GM12878 (cell line): ENCODE results near the gene ZBTB39. TPM values are rescaled to one million over a fixed set of nuclear protein-coding genes. Genes with fewer than 3 reads are reported as not detected.

Experiments used
- IKZF1 ChIP-seq: fragments of 450-650 bp; conservative IDR thresholded peaks from 2 replicates; pipeline ENCODE4 v1.6.1; 2017; ENCODE audit warnings: antibody characterized with exemption, mild to moderate bottlenecking
- KLF5 ChIP-seq: fragments of 450-650 bp; IDR thresholded peaks from 2 replicates; pipeline ENCODE4 v1.6.1; 2014; ENCODE audit warnings: mild to moderate bottlenecking; ENCODE audit not compliant: partially characterized antibody
- NR2F1 ChIP-seq: fragments of 450-650 bp; conservative IDR thresholded peaks from 2 replicates; pipeline ENCODE4 v1.6.1; 2017; ENCODE audit warnings: mild to moderate bottlenecking
- SMAD5 ChIP-seq: IDR thresholded peaks from 2 replicates; pipeline ENCODE4 v1.6.1; 2016; ENCODE audit warnings: antibody characterized with exemption, low read depth
- YY1 ChIP-seq: IDR thresholded peaks from 2 replicates; pipeline ENCODE4 v1.6.1; 2011; ENCODE audit warnings: low read depth, mild to moderate bottlenecking, low read length
- ZBED1 ChIP-seq: IDR thresholded peaks from 2 replicates; pipeline ENCODE4 v1.6.1; 2016; ENCODE audit warnings: borderline replicate concordance
- polyA plus RNA-seq, 11 experiments: library from polyadenylated mRNA; depleted of rRNA in 4 of 11; unstranded in 6 of 11; stranded (reverse) in 5 of 11; fragments of >200 nt; fragmentation: Nextera tagmentation in 4 of 11; fragmentation: Illumina TruSeq in 1 of 11; extraction: Ambion mirVana in 4 of 11; extraction: Trizol in 1 of 11; gene quantifications; 1 replicate in 1 of 11; 2 replicates in 10 of 11; pipeline versions ENCODE4 v1.2.1 to v1.2.3, GENCODE V29; 2011 to 2016; ENCODE audit warnings: inconsistent platforms in 2 of 11, missing spikeins in 2 of 11, low read depth in 1 of 11
- total RNA-seq, 4 experiments: library from RNA; depleted of rRNA in 3 of 4; stranded (reverse); fragments of >200 nt in 3 of 4; fragmentation: Illumina TruSeq in 1 of 4; extraction: Trizol in 1 of 4; gene quantifications; 2 replicates each; pipeline versions ENCODE4 v1.2.1 to v1.2.3, GENCODE V29; 2013 to 2021
- TF ChIP-seq, protein P1 (sequence below): fragments of 450-650 bp; formaldehyde crosslinking; IDR thresholded peaks from 2 replicates; pipeline ENCODE4 v1.4.0; 2020; ENCODE audit warnings: mild to moderate bottlenecking, moderate library complexity
- TF ChIP-seq, protein P2 (sequence below): fragments of 450-650 bp; IDR thresholded peaks from 2 replicates; pipeline ENCODE4 v1.6.1; 2018; ENCODE audit warnings: borderline replicate concordance, mild to moderate bottlenecking; ENCODE audit not compliant: partially characterized antibody

Gene ZBTB39
- total and polyA plus RNA-seq, 10 of the 15 experiments (the other 5 are each of a cell fraction or from before 2014, with no cell fraction given) = 0.88 to 6.8 (median 4.4) TPM

DNA sequence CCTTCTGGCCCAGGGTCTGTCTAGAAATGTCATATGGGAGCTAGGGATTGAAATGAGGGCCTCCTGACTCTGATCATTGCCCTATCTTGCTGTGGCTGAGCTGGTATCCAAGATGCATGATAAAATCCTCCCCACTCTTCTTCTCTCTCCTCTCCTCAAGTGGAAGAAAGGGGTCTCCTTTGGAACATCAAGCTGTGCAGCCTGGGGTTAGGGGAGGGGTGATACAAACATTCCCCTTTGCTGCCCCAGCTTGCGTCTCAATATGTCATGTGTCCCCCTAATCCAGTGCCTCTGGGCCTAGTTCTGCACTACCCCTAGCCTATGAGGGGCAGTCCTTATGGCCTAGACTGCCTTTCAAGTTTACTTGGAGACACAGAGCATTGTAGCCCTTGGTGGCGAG is 57.5 kb downstream of the ZBTB39 start (continued):
- TF ChIP-seq IKZF1 = no peak
- no peak for TF ChIP-seq ZBED1
- no peak for TF ChIP-seq KLF5
- no peak for TF ChIP-seq YY1
- TF ChIP-seq NR2F1 = no peak
- TF ChIP-seq, protein P1, sequence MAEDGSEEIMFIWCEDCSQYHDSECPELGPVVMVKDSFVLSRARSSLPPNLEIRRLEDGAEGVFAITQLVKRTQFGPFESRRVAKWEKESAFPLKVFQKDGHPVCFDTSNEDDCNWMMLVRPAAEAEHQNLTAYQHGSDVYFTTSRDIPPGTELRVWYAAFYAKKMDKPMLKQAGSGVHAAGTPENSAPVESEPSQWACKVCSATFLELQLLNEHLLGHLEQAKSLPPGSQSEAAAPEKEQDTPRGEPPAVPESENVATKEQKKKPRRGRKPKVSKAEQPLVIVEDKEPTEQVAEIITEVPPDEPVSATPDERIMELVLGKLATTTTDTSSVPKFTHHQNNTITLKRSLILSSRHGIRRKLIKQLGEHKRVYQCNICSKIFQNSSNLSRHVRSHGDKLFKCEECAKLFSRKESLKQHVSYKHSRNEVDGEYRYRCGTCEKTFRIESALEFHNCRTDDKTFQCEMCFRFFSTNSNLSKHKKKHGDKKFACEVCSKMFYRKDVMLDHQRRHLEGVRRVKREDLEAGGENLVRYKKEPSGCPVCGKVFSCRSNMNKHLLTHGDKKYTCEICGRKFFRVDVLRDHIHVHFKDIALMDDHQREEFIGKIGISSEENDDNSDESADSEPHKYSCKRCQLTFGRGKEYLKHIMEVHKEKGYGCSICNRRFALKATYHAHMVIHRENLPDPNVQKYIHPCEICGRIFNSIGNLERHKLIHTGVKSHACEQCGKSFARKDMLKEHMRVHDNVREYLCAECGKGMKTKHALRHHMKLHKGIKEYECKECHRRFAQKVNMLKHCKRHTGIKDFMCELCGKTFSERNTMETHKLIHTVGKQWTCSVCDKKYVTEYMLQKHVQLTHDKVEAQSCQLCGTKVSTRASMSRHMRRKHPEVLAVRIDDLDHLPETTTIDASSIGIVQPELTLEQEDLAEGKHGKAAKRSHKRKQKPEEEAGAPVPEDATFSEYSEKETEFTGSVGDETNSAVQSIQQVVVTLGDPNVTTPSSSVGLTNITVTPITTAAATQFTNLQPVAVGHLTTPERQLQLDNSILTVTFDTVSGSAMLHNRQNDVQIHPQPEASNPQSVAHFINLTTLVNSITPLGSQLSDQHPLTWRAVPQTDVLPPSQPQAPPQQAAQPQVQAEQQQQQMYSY = no peak
- TF ChIP-seq, protein P2, sequence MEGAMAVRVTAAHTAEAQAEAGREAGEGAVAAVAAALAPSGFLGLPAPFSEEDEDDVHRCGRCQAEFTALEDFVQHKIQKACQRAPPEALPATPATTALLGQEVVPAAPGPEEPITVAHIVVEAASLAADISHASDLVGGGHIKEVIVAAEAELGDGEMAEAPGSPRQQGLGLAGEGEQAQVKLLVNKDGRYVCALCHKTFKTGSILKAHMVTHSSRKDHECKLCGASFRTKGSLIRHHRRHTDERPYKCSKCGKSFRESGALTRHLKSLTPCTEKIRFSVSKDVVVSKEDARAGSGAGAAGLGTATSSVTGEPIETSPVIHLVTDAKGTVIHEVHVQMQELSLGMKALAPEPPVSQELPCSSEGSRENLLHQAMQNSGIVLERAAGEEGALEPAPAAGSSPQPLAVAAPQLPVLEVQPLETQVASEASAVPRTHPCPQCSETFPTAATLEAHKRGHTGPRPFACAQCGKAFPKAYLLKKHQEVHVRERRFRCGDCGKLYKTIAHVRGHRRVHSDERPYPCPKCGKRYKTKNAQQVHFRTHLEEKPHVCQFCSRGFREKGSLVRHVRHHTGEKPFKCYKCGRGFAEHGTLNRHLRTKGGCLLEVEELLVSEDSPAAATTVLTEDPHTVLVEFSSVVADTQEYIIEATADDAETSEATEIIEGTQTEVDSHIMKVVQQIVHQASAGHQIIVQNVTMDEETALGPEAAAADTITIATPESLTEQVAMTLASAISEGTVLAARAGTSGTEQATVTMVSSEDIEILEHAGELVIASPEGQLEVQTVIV = no peak
- no peak for TF ChIP-seq SMAD5
- TF ChIP-seq, all 136 proteins: peak for 0

Other genes starting within 250 kb of the ZBTB39 start
Only the 7 nearest of the 13 such genes appear.
- not detected in 2 replicates for gene SDR9C7, start 72.1 kb downstream of the ZBTB39 start, total RNA-seq (2014; rRNA removed)
- not detected in 2 replicates for gene SDR9C7, start 72.1 kb downstream of the ZBTB39 start, total RNA-seq (2014; rRNA removed; fragmentation: Illumina TruSeq; extraction: Trizol)
- gene SDR9C7, start 72.1 kb downstream of the ZBTB39 start, total RNA-seq (2021) = not detected in 2 replicates
- gene SDR9C7, start 72.1 kb downstream of the ZBTB39 start, polyA plus RNA-seq (2011; rRNA removed) = 0.06 TPM in 1 of 2 replicates, not detected in the other
- not detected in 2 replicates for gene SDR9C7, start 72.1 kb downstream of the ZBTB39 start, polyA plus RNA-seq (2014; fragmentation: Illumina TruSeq; extraction: Trizol)
- not detected for gene SDR9C7, start 72.1 kb downstream of the ZBTB39 start, polyA plus RNA-seq (2014; fragmentation: Nextera tagmentation; extraction: Ambion mirVana)
- gene SDR9C7, start 72.1 kb downstream of the ZBTB39 start, polyA plus RNA-seq (2014; rRNA removed) = 0.04 TPM in 1 of 2 replicates, not detected in the other
- not detected for gene SDR9C7, start 72.1 kb downstream of the ZBTB39 start, polyA plus RNA-seq (2016; fragmentation: Nextera tagmentation; extraction: Ambion mirVana)
- gene RDH16, start 48.9 kb downstream of the ZBTB39 start, total RNA-seq (2014; rRNA removed) = 0.05 and 0.06 TPM in 2 replicates
- gene RDH16, start 48.9 kb downstream of the ZBTB39 start, total RNA-seq (2014; rRNA removed; fragmentation: Illumina TruSeq; extraction: Trizol) = 0.04 TPM in 1 of 2 replicates, not detected in the other
- gene RDH16, start 48.9 kb downstream of the ZBTB39 start, total RNA-seq (2021) = 0.31 TPM in 1 of 2 replicates, not detected in the other
- 0.03 and 0.05 TPM in 2 replicates for gene RDH16, start 48.9 kb downstream of the ZBTB39 start, polyA plus RNA-seq (2011; rRNA removed)
- gene RDH16, start 48.9 kb downstream of the ZBTB39 start, polyA plus RNA-seq (2014; fragmentation: Illumina TruSeq; extraction: Trizol) = 0.09 TPM in 1 of 2 replicates, not detected in the other
- under 1 TPM; 0.04 to 0.08 TPM for gene RDH16, start 48.9 kb downstream of the ZBTB39 start, polyA plus RNA-seq (2014; fragmentation: Nextera tagmentation; extraction: Ambion mirVana)
- gene RDH16, start 48.9 kb downstream of the ZBTB39 start, polyA plus RNA-seq (2014; rRNA removed) = 0.15 and 0.18 TPM in 2 replicates
- under 1 TPM; 0.05 to 0.07 TPM for gene RDH16, start 48.9 kb downstream of the ZBTB39 start, polyA plus RNA-seq (2016; fragmentation: Nextera tagmentation; extraction: Ambion mirVana)
- not detected in 2 replicates for gene TAC3, start 10.0 kb upstream of the ZBTB39 start, total RNA-seq (2014; rRNA removed)
- not detected in 2 replicates for gene TAC3, start 10.0 kb upstream of the ZBTB39 start, total RNA-seq (2014; rRNA removed; fragmentation: Illumina TruSeq; extraction: Trizol)
- gene TAC3, start 10.0 kb upstream of the ZBTB39 start, total RNA-seq (2021) = not detected in 2 replicates
- gene TAC3, start 10.0 kb upstream of the ZBTB39 start, polyA plus RNA-seq (2011; rRNA removed) = 0.11 and 0.13 TPM in 2 replicates
- gene TAC3, start 10.0 kb upstream of the ZBTB39 start, polyA plus RNA-seq (2014; fragmentation: Illumina TruSeq; extraction: Trizol) = not detected in 2 replicates
- gene TAC3, start 10.0 kb upstream of the ZBTB39 start, polyA plus RNA-seq (2014; fragmentation: Nextera tagmentation; extraction: Ambion mirVana) = under 1 TPM; 0.13 to 0.18 TPM
- gene TAC3, start 10.0 kb upstream of the ZBTB39 start, polyA plus RNA-seq (2014; rRNA removed) = not detected in 2 replicates
- gene TAC3, start 10.0 kb upstream of the ZBTB39 start, polyA plus RNA-seq (2016; fragmentation: Nextera tagmentation; extraction: Ambion mirVana) = not detected
- 0.05 TPM in 1 of 2 replicates, not detected in the other for gene MYO1A, start 43.6 kb upstream of the ZBTB39 start, total RNA-seq (2014; rRNA removed)
- 0.13 and 0.14 TPM in 2 replicates for gene MYO1A, start 43.6 kb upstream of the ZBTB39 start, total RNA-seq (2014; rRNA removed; fragmentation: Illumina TruSeq; extraction: Trizol)
- gene MYO1A, start 43.6 kb upstream of the ZBTB39 start, total RNA-seq (2021) = 0.08 and 0.10 TPM in 2 replicates
- 0.16 and 0.23 TPM in 2 replicates for gene MYO1A, start 43.6 kb upstream of the ZBTB39 start, polyA plus RNA-seq (2011; rRNA removed)
- 0.16 TPM in 1 of 2 replicates, not detected in the other for gene MYO1A, start 43.6 kb upstream of the ZBTB39 start, polyA plus RNA-seq (2014; fragmentation: Illumina TruSeq; extraction: Trizol)
- under 1 TPM in 1 of 2 experiments, not detected in 1; 0.05 TPM for gene MYO1A, start 43.6 kb upstream of the ZBTB39 start, polyA plus RNA-seq (2014; fragmentation: Nextera tagmentation; extraction: Ambion mirVana)
- 0.01 and 0.15 TPM in 2 replicates for gene MYO1A, start 43.6 kb upstream of the ZBTB39 start, polyA plus RNA-seq (2014; rRNA removed)
- under 1 TPM; 0.27 to 0.34 TPM for gene MYO1A, start 43.6 kb upstream of the ZBTB39 start, polyA plus RNA-seq (2016; fragmentation: Nextera tagmentation; extraction: Ambion mirVana)
- 19.7 and 22.6 TPM in 2 replicates for gene NEMP1, start 72.2 kb upstream of the ZBTB39 start, total RNA-seq (2014; rRNA removed)
- gene NEMP1, start 72.2 kb upstream of the ZBTB39 start, total RNA-seq (2014; rRNA removed; fragmentation: Illumina TruSeq; extraction: Trizol) = 17.7 and 19.7 TPM in 2 replicates
- 20.7 and 20.8 TPM in 2 replicates for gene NEMP1, start 72.2 kb upstream of the ZBTB39 start, total RNA-seq (2021)
- 45.9 and 61.7 TPM in 2 replicates for gene NEMP1, start 72.2 kb upstream of the ZBTB39 start, polyA plus RNA-seq (2011; rRNA removed)
- gene NEMP1, start 72.2 kb upstream of the ZBTB39 start, polyA plus RNA-seq (2014; fragmentation: Illumina TruSeq; extraction: Trizol) = 24.9 and 30.5 TPM in 2 replicates
- 1 to 10 TPM; 4.0 to 4.7 TPM for gene NEMP1, start 72.2 kb upstream of the ZBTB39 start, polyA plus RNA-seq (2014; fragmentation: Nextera tagmentation; extraction: Ambion mirVana)
- 17.8 and 20.6 TPM in 2 replicates for gene NEMP1, start 72.2 kb upstream of the ZBTB39 start, polyA plus RNA-seq (2014; rRNA removed)
- 10 to 100 TPM; 18.2 to 20.0 TPM for gene NEMP1, start 72.2 kb upstream of the ZBTB39 start, polyA plus RNA-seq (2016; fragmentation: Nextera tagmentation; extraction: Ambion mirVana)
- gene NAB2, start 82.6 kb upstream of the ZBTB39 start, total RNA-seq (2014; rRNA removed) = 28.4 and 30.1 TPM in 2 replicates
- 13.0 and 13.6 TPM in 2 replicates for gene NAB2, start 82.6 kb upstream of the ZBTB39 start, total RNA-seq (2014; rRNA removed; fragmentation: Illumina TruSeq; extraction: Trizol)
- gene NAB2, start 82.6 kb upstream of the ZBTB39 start, total RNA-seq (2021) = 28.2 and 28.5 TPM in 2 replicates
- 25.2 and 35.2 TPM in 2 replicates for gene NAB2, start 82.6 kb upstream of the ZBTB39 start, polyA plus RNA-seq (2011; rRNA removed)
- gene NAB2, start 82.6 kb upstream of the ZBTB39 start, polyA plus RNA-seq (2014; fragmentation: Illumina TruSeq; extraction: Trizol) = 7.9 and 17.0 TPM in 2 replicates
- gene NAB2, start 82.6 kb upstream of the ZBTB39 start, polyA plus RNA-seq (2014; fragmentation: Nextera tagmentation; extraction: Ambion mirVana) = 1 to 10 TPM in 1 of 2 experiments, under 1 TPM in 1; 0.35 to 1.0 TPM
- gene NAB2, start 82.6 kb upstream of the ZBTB39 start, polyA plus RNA-seq (2014; rRNA removed) = 28.0 and 28.6 TPM in 2 replicates
- gene NAB2, start 82.6 kb upstream of the ZBTB39 start, polyA plus RNA-seq (2016; fragmentation: Nextera tagmentation; extraction: Ambion mirVana) = 1 to 10 TPM; 3.6 to 5.8 TPM
- gene STAT6, start 104.8 kb upstream of the ZBTB39 start, total RNA-seq (2014; rRNA removed) = 100 and 101 TPM in 2 replicates
- gene STAT6, start 104.8 kb upstream of the ZBTB39 start, total RNA-seq (2014; rRNA removed; fragmentation: Illumina TruSeq; extraction: Trizol) = 79.0 and 79.9 TPM in 2 replicates
- gene STAT6, start 104.8 kb upstream of the ZBTB39 start, total RNA-seq (2021) = 146 and 163 TPM in 2 replicates
- gene STAT6, start 104.8 kb upstream of the ZBTB39 start, polyA plus RNA-seq (2011; rRNA removed) = 107 and 176 TPM in 2 replicates
- gene STAT6, start 104.8 kb upstream of the ZBTB39 start, polyA plus RNA-seq (2014; fragmentation: Illumina TruSeq; extraction: Trizol) = 161 and 168 TPM in 2 replicates
- 10 to 100 TPM; 14.2 to 17.3 TPM for gene STAT6, start 104.8 kb upstream of the ZBTB39 start, polyA plus RNA-seq (2014; fragmentation: Nextera tagmentation; extraction: Ambion mirVana)
- gene STAT6, start 104.8 kb upstream of the ZBTB39 start, polyA plus RNA-seq (2014; rRNA removed) = 153 and 157 TPM in 2 replicates
- 10 to 100 TPM; 61.0 to 63.3 TPM for gene STAT6, start 104.8 kb upstream of the ZBTB39 start, polyA plus RNA-seq (2016; fragmentation: Nextera tagmentation; extraction: Ambion mirVana)